Neuronal stem cell (in vitro differentiated cells): ENCODE results near the gene ARSA.

Experiments
- DNase-seq: peaks from one replicate; pipeline ENCODE4 v3.0.0-alpha.2; 2013; ENCODE audit warnings: low spot score
- H2AFZ ChIP-seq: one replicate; pipeline ENCODE4 v1.6.1; 2013; ENCODE audit warnings: mild to moderate bottlenecking, low read length, inconsistent platforms
- H2AK5ac ChIP-seq: 2 replicates; pipeline ENCODE4 v1.6.1; 2013; ENCODE audit warnings: low read depth, mild to moderate bottlenecking, inconsistent platforms, low read length, moderate library complexity, mixed read lengths
- H2BK120ac ChIP-seq: 2 replicates; pipeline ENCODE4 v1.6.1; 2013; ENCODE audit warnings: low read depth, mild to moderate bottlenecking, inconsistent platforms, low read length, moderate library complexity, mixed read lengths
- H2BK12ac ChIP-seq: one replicate; pipeline ENCODE4 v1.6.1; 2013; ENCODE audit warnings: low read length, inconsistent platforms
- H2BK15ac ChIP-seq: 2 replicates; pipeline ENCODE4 v1.6.1; 2013; ENCODE audit warnings: mild to moderate bottlenecking, low read length, inconsistent platforms, mixed read lengths
- H2BK5ac ChIP-seq: one replicate; pipeline ENCODE4 v1.6.1; 2013; ENCODE audit warnings: inconsistent platforms, mild to moderate bottlenecking, low read length, moderate library complexity
- H3K14ac ChIP-seq: one replicate; pipeline ENCODE4 v1.6.1; 2013; ENCODE audit warnings: low read length, inconsistent platforms
- H3K18ac ChIP-seq: 2 replicates; pipeline ENCODE4 v1.6.1; 2013; ENCODE audit warnings: low read length, inconsistent platforms
- H3K23ac ChIP-seq: 2 replicates; pipeline ENCODE4 v1.6.1; 2013; ENCODE audit warnings: low read depth, mild to moderate bottlenecking, mixed read lengths, low read length, inconsistent platforms; ENCODE audit not compliant: poor library complexity
- H3K27ac ChIP-seq: replicated peaks from 3 replicates; pipeline ENCODE4 v1.5.1; 2013; ENCODE audit warnings: low read length, inconsistent platforms
- H3K27me3 ChIP-seq, 3 experiments: 2 replicates each; pipeline ENCODE4 v1.6.1; 2013; ENCODE audit warnings: low read length in 3 of 3, mild to moderate bottlenecking in 2 of 3, inconsistent platforms in 1 of 3, low read depth in 1 of 3, mixed read lengths in 1 of 3, moderate library complexity in 1 of 3; ENCODE audit not compliant: control insufficient read depth in 3 of 3, insufficient read depth in 3 of 3
- H3K36me3 ChIP-seq, 2 donors: replicated peaks in 1 of 2; 2 replicates each; pipeline ENCODE4 v1.6.1; 2013; ENCODE audit warnings: low read length in 2 of 2; ENCODE audit not compliant: control insufficient read depth in 2 of 2, insufficient read depth in 2 of 2
- H3K4ac ChIP-seq: 2 replicates; pipeline ENCODE4 v1.6.1; 2013; ENCODE audit warnings: inconsistent platforms, mild to moderate bottlenecking, low read length, moderate library complexity
- H3K4me1 ChIP-seq, 2 donors: 1 replicate in 1 of 2; 2 replicates in 1 of 2; pipeline ENCODE4 v1.6.1; 2013; ENCODE audit warnings: low read length in 2 of 2, low read depth in 1 of 2; ENCODE audit not compliant: control insufficient read depth in 2 of 2, insufficient read depth in 1 of 2
- H3K4me2 ChIP-seq: one replicate; pipeline ENCODE4 v1.6.1; 2013; ENCODE audit warnings: mild to moderate bottlenecking, low read length, inconsistent platforms; ENCODE audit not compliant: insufficient read depth, poor library complexity, severe bottlenecking
- H3K4me3 ChIP-seq, 2 donors: 2 replicates each; pipeline ENCODE4 v1.5.1; 2013; ENCODE audit warnings: low read length in 2 of 2, mild to moderate bottlenecking in 2 of 2, inconsistent platforms in 1 of 2, moderate library complexity in 1 of 2
- H3K79me1 ChIP-seq: one replicate; pipeline ENCODE4 v1.6.1; 2013; ENCODE audit warnings: low read depth, mild to moderate bottlenecking, inconsistent platforms, low read length, moderate library complexity
- H3K9ac ChIP-seq: one replicate; pipeline ENCODE4 v1.6.1; 2013; ENCODE audit warnings: mild to moderate bottlenecking, low read depth, low read length, inconsistent platforms; ENCODE audit not compliant: poor library complexity
- H3K9me3 ChIP-seq, 2 donors: replicated peaks in 1 of 2; 2 replicates each; pipeline versions ENCODE3 to v1.6.1; 2013; ENCODE audit warnings: low read length in 2 of 2, mild to moderate bottlenecking in 2 of 2, inconsistent platforms in 1 of 2, low read depth in 1 of 2, mixed read lengths in 1 of 2, moderate library complexity in 1 of 2; ENCODE audit not compliant: control insufficient read depth in 2 of 2, insufficient read depth in 1 of 2
- H4K8ac ChIP-seq: one replicate; pipeline ENCODE4 v1.6.1; 2013; ENCODE audit warnings: low read depth, mild to moderate bottlenecking, inconsistent platforms, low read length, moderate library complexity
- H4K91ac ChIP-seq: one replicate; pipeline ENCODE4 v1.6.1; 2013; ENCODE audit warnings: low read length, low read depth, mild to moderate bottlenecking, inconsistent platforms; ENCODE audit not compliant: poor library complexity
- WGBS, 2 donors: extraction: QIAGEN DNeasy Blood & Tissue Kit; methylation state at CpG; one replicate each; pipeline ENCODE4 v1.1.7; 2013; ENCODE audit warnings: missing lambda C conversion rate in 2 of 2, mixed read lengths in 1 of 2; ENCODE audit not compliant: insufficient read length in 2 of 2, insufficient replicate concordance in 1 of 2; ENCODE audit errors: extremely low coverage in 2 of 2; 5-methylcytosine and 5-hydroxymethylcytosine counted together

The ARSA gene

DNA sequence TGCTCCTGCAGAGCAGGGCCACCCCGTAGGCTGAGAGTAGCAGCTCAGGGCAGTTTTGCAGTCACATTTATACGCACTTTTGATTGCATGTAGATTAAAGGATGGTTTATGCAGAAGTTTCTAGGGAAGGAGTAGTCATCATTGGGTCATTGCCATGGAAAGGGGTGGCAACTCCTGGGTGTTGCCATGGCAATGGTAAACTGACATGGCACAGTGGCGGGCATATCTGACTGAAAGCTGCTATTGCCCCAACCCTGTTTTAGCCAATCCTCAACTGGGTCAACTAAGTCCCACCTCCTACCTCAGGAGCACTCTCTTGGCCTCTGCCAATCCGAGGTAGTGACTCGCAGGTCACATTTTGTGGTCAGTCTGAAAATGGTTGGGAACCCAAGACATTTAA lies 2.4 kb upstream of the ARSA start:
- Histone ChIP-seq H4K8ac (no peak overlapping the region), H3K4me1 (peaks cover 11 to 13% of the 10 kb centered on the region in 2 donors), H3K9ac (no peak overlapping the region), H2BK15ac (no peak overlapping the region), H3K4ac (no peak overlapping the region), H3K4me3 (no peak overlapping the region), H3K23ac (no peak overlapping the region), H3K79me1 (peaks cover 2% of the 10 kb centered on the region), H2AFZ (no peak overlapping the region), H2BK5ac (no peak overlapping the region), H3K4me2 (no peak overlapping the region), H3K27me3 (peaks cover 0 to 6% (median 0%) of the 10 kb centered on the region in 3 experiments), H2BK120ac (no peak overlapping the region), H3K36me3 (no peaks in the 10 kb centered on the region), H4K91ac (no peak overlapping the region), H3K18ac (no peak overlapping the region), H3K27ac (no peak overlapping the region), H2BK12ac (no peak overlapping the region), H3K9me3 (no peaks in the 10 kb centered on the region), H3K14ac (no peak overlapping the region), H2AK5ac (no peak overlapping the region)
- no peak for DNase-seq
- WGBS, 2 donors: no CpG with 5 or more reads among the region's 5 CpGs

DNA sequence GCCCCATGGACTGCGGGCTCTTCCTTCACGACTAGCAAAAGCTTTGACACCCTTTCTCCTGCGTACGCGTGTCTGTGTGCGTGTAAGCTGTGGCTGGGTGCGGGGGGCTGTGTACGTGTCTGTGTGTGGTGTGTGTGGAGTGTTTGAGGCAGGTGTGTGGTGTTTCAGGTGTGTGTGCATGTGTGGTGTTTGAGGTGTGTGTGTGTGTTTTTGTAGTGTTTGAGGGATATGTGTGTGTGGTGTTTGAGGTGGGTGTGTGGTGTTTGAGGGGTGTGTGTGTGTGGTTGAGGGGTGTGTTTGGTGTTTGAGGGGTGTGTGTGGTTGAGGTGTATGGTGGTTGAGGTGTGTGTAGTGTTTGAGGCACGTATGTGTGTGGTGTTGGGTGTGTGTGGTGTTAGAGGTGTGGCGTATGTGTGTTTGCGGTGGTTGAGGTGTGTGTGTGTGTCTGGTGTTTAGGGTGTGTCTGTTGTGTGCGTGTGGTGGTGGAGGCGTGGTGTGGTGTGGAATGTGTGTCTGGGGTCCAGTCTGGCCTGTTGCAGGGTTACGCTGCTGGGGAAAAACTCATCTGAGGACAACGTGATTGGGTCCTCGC lies 687 bp upstream of the ARSA start:
- H3K36me3 ChIP-seq: no peaks in the 10 kb centered on the region
- no peak overlapping the region for H3K4ac ChIP-seq
- no peak overlapping the region for H2AK5ac ChIP-seq
- H3K27ac ChIP-seq: no peak overlapping the region
- peak overlapping the region; percentile 2 for H2BK15ac ChIP-seq
- no peak overlapping the region for H2BK12ac ChIP-seq
- H4K91ac ChIP-seq: no peak overlapping the region
- H3K4me3 ChIP-seq: peak overlapping the region; percentile 91 to 94
- no peaks in the 10 kb centered on the region for H3K9me3 ChIP-seq
- H2BK5ac ChIP-seq: no peak overlapping the region
- H3K23ac ChIP-seq: peak overlapping the region; percentile 1
- peak overlapping the region; percentile 98 for H2AFZ ChIP-seq
- peaks cover 0 to 6% (median 0%) of the 10 kb centered on the region in 3 experiments for H3K27me3 ChIP-seq
- peak overlapping the region; percentile 85 for H3K14ac ChIP-seq
- no peak overlapping the region for H4K8ac ChIP-seq
- H3K4me1 ChIP-seq: peaks cover 9 to 13% of the 10 kb centered on the region in 2 donors
- no peak for DNase-seq
- peak overlapping the region; percentile 98 for H3K18ac ChIP-seq
- H3K4me2 ChIP-seq: peak overlapping the region; percentile 95
- H2BK120ac ChIP-seq: no peak overlapping the region
- 100% methylated on average over 3 of the region's 16 CpGs; no CpG with 5 or more reads in 1 of the 2 donors for WGBS, 2 donors
- peaks cover 2% of the 10 kb centered on the region for H3K79me1 ChIP-seq
- H3K9ac ChIP-seq: peak overlapping the region; percentile 95

DNA sequence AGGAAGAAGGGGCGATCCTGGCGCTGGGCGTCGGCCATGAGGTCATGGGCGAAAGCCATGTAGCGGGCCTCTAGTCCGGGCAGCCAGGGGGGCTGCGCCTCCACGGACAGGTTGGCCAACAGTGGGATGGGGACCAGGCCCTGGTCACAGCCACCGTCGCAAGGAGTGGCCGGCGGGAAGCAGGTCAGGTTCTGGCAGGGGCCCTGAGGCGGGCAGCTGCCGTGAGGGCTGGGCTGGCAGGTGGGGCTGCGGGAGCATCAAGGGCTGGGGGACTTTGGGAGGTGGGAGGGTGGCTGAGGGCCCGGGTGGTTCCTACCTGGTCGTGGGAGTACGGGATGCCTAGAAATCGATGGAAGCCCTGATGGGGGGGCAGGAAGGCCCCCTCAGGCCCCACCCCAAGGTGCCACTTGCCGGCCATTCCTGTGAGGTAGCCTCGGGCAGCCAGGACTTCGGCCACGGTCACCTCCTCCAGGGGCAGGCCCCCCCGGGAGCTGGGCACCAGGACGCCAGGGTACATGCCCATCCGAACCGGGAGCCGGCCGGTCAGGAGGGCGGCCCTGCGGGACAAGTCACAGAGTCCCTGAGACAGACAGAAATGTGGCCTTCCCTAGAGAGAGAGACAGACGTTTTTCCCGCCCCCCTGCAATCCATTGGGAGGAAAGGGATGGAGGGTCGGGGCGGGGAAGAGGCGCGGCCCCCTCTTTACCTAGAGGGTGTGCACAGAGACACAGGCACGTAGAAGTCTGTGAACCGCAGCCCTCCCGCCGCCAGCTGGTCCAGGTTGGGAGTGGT lies 906 bp downstream of the ARSA start:
- no peak overlapping the region for H3K27ac ChIP-seq
- peak overlapping the region; percentile 88 for H2AK5ac ChIP-seq
- DNase-seq: no peak
- peaks cover 18 to 20% of the 10 kb centered on the region in 2 donors for H3K4me1 ChIP-seq
- H3K14ac ChIP-seq: peak overlapping the region; percentile 94
- H3K18ac ChIP-seq: peak overlapping the region; percentile 96
- H2BK120ac ChIP-seq: no peak overlapping the region
- H3K9ac ChIP-seq: peak overlapping the region; percentile 92
- H3K27me3 ChIP-seq: peaks cover 0 to 6% (median 0%) of the 10 kb centered on the region in 3 experiments
- peaks cover 2% of the 10 kb centered on the region for H3K79me1 ChIP-seq
- WGBS, 2 donors: no CpG with 5 or more reads among the region's 42 CpGs
- peak overlapping the region; percentile 99 for H3K4me2 ChIP-seq
- H2BK5ac ChIP-seq: peak overlapping the region; percentile 62
- no peak overlapping the region for H4K91ac ChIP-seq
- peak overlapping the region; percentile 93 for H2BK15ac ChIP-seq
- H3K23ac ChIP-seq: peak overlapping the region; percentile 87
- no peak overlapping the region for H2BK12ac ChIP-seq
- no peak overlapping the region for H4K8ac ChIP-seq
- H2AFZ ChIP-seq: peak overlapping the region; percentile 98
- H3K36me3 ChIP-seq: no peaks in the 10 kb centered on the region
- no peak overlapping the region for H3K4ac ChIP-seq
- H3K4me3 ChIP-seq: peak overlapping the region; percentile 85 to 94
- no peaks in the 10 kb centered on the region for H3K9me3 ChIP-seq

DNA sequence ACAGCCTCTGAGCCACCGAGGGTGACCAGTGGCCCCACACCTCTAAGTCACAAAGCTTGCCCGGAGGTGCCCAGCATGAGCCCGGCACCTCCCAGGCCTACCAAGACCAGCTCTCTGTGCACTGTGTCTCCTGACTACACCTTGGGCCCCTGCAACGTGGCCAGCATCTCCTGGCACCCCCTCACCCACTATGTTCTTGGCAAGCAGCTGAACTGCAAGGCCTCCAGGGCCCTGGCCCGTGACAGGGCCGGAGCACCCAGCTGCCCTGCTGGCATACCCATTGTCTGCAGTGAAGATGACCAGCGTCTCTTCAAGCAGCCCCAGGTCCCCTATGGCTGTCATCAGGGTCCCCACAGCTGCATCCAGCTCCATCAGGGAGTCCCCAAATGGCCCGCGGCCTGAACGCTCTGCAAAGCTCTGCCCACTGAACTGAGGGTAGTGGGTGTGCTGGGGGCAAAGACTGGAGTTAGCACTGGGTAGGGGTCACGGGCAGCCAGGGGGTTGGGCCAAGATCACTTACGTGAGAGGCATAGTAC lies 1.6 kb downstream of the ARSA start:
- Histone ChIP-seq H3K4me2 (no peak overlapping the region), H3K4me1 (peaks cover 24 to 27% of the 10 kb centered on the region in 2 donors), H2AFZ (no peak overlapping the region), H3K9me3 (no peaks in the 10 kb centered on the region), H3K27me3 (peaks cover 0 to 6% (median 0%) of the 10 kb centered on the region in 3 experiments), H3K36me3 (no peaks in the 10 kb centered on the region), H2AK5ac (peak overlapping the region; percentile 88), H4K91ac (no peak overlapping the region), H2BK12ac (no peak overlapping the region), H2BK5ac (no peak overlapping the region), H2BK120ac (no peak overlapping the region), H3K79me1 (peaks cover 2% of the 10 kb centered on the region), H3K18ac (peak overlapping the region; percentile 48), H2BK15ac (no peak overlapping the region), H3K4ac (no peak overlapping the region), H3K27ac (no peak overlapping the region), H3K14ac (no peak overlapping the region), H3K9ac (no peak overlapping the region), H3K23ac (peak overlapping the region; percentile 43), H3K4me3 (peak overlapping the region in 1 of 2 donors; percentile 47), H4K8ac (no peak overlapping the region)
- no peak for DNase-seq
- WGBS, 2 donors: no CpG with 5 or more reads among the region's 12 CpGs
